ENCODE results near the gene KCNIP1.

KCNIP1 gene

DNA sequence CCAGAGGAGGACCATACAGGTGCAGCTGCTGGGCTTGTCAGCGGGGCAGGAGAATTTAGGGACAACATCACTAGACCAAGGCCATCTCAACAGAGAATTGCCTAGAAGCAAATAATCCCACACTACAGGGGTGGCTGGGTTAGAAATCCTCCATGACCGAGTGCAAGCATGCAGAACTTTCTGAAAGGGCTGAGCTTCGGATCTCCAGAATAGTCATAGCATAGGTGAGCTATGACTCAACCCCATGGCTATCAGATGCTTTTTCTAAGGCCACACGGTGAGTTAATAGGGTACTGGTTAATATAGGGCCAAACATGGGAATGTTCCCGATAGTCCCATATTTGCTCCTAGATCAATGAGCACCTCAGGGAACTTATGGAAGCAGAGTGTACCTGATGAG is 4.2 kb downstream of the KCNIP1 start:
- DNase-seq (ENCODE audit: low read depth in 2 of 2, low spot score in 1 of 2): no peak

DNA sequence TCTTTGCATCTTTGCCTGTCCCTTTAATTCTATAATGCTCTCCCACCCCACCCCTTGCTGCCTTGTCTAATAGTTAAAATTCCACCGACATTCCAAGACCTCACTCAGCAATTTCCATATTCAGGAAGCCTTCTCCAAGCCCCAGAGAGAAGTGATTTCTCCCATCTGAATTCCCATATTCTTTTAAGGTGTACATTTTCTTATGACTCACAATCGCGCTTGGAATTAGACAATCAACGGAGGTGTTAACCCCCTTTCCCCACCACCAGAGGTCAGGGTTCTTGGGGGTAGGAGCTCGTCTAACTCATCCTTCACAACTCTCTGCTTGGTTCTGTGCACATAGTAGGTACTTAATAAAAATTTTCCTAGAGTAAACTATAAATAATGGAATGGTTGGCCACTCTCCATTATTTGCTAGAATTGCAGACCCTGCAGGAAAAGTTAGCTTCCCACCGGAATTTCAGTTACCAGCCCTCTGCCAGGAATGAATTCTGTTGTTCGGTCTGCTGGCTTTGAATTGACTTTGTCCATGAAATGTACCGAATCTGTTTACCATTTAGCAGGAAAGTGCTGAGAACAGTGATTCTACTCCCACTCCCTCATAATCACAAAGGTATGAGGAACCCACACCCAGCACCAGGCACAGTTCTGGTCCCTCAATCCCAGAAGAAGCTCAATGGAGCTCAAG is 5.0 kb downstream of the KCNIP1 start:
- DNase-seq (ENCODE audit: low read depth in 2 of 2, low spot score in 1 of 2): no peak

DNA sequence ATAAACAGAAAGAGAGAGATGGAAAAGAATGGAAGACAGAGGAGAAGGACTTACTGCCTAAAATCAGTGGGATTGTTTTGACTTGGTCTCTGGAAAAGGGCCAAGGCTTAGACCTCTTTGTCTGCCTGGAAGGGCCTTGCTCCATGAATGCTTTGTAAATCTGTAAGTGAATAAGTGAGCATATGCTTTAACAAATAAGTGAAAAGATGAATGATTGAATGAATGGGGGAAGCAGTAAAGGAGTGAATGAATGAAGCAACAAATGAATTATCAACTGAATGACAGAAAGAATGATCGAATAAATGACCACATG is 5.5 kb downstream of the KCNIP1 start:
- no peak for DNase-seq (ENCODE audit: low read depth in 2 of 2, low spot score in 1 of 2)

DNA sequence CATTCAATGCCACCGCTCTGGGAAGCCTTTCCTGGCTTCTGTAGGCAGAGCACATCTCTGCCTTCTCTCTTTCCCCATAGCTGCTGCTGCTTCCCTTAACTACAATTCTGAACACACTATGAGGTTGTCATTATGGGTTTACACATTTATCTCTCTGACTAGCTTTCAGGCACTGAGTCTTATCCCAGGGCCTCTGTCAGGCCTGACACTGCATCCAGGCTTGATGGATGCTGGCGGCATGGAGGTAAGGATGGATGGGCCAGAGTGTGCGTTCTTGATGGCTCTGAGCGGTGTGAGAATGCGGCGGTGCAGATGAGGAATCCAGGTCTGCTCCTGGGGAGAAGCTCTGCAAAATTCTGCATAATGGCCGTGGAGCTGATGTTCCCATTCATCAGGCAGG is 6.3 kb downstream of the KCNIP1 start:
- no peak for DNase-seq (ENCODE audit: low read depth in 2 of 2, low spot score in 1 of 2)

DNA sequence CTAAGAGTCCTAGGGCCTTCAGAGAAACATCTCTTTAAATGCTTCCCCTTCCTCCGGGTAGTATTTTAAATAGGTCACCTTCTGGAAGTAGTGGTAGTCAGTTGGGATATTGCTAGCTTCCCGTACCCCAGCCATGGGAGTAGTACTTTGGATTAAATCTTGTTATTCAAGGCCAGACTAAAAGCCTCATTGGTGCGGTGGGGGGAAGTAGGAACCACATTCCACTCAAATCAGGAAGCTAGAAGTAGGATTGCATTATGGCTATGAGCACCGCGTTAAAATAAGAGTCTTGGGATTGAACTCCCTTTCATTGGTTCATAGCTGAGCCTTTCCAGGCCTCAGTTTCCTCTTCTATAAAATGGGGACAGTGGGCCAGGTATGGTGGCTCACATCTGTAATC is 6.7 kb downstream of the KCNIP1 start:
- DNase-seq (ENCODE audit: low read depth in 2 of 2, low spot score in 1 of 2): no peak

DNA sequence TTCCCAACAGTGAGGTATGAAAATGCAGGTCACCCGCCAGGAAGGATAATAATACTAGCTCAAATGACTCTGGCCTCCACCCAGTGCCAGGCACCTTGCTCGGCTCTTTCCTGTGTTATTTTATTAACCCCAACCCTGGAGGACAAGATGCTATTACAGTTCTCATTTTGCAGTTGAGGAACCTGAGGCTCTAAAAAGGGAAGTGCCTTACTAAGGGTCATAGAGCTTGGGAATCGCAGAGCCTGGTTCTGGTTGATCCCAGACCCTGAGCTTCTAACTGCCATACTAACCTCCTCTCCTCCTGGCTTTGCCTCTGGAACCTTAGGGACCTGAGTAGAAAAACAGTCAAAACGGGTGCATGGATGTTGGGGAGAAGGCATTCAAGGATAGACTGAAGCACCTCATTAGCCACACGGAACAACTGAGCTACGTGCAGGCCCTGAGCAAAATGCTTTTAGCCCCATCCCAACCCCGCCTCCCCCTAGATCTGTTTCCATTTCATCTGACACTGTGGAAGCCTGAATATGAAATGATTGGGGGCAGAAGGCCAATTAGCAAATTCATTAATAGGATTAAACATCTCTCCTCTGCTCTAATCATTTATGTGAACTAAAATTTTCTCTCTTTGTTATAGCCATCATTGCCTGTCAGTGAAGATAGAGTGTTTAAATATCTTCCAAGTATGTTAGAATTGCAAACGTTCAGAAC is 7.9 kb downstream of the KCNIP1 start:
- no peak for DNase-seq (ENCODE audit: low read depth in 2 of 2, low spot score in 1 of 2)

DNA sequence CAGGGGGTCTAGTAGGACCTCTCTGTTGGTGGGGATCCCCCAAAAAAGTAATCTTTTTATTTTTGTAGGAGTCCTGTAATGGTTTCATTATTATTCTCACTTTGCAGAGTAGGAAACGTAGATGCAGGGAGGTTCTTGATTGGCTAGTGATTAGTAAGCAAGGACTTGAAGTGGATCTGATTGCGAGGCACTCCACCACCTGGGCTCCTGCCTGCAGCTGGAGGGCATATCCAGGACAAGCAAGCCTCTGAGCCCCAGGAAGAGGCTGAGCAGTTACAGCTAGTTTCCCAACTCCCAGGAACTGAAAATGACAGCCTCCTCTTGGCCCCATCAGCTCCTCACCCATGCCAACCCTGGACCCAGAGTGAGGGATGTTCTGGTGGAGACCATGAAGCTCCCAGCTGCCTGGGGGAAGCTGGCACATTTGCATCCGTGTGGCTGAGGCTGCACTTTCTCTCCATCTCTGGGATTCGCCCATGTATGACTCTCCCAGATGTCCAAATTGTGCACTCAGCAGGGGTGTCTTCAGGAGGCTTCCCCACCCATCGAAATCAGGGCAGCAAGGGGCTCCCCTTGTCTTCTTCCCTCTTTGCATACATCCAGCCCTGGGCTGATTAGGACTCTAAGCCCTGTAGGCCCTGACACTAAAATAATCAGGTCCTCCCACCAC is 10.2 kb downstream of the KCNIP1 start:
- DNase-seq (ENCODE audit: low read depth in 2 of 2, low spot score in 1 of 2): no peak

DNA sequence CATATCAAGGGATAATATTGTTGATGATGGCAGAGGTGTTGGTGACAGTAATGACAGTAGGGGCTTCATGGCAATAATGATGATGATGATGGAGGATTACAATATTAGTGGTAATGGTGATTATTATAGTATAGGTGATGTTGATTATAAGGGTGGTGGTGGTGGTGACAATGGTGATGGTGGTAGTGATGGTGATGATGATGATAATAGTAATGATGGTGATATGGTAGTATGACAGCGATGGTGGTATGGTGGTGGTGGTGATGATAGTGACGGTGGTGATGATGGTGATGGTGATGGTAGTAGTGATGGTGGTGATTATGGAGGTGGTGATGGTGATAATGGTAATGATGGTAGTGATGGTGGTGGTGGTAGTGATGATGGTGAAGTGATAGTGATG is 13.6 kb downstream of the KCNIP1 start:
- DNase-seq (ENCODE audit: low read depth in 2 of 2, low spot score in 1 of 2): no peak

DNA sequence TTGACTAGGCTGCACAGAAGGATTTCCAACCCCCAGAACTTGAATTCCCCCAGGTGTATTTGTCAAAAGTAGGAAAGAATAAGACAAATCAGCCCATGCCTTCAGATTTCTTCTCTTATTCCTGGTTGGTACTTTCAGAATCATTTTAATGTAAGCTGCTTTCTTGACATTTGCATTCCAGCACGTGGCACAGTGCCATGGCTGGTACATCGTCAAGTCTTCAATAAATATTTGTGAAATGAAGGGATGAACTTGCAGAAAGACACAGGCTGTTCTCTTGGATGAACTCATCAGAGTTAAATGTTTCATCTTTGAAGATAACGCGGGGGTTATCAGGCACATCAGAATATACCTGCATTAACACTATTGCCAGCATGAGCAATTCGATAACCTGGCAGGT is 14.5 kb downstream of the KCNIP1 start:
- no peak for DNase-seq (ENCODE audit: low read depth in 2 of 2, low spot score in 1 of 2)

DNA sequence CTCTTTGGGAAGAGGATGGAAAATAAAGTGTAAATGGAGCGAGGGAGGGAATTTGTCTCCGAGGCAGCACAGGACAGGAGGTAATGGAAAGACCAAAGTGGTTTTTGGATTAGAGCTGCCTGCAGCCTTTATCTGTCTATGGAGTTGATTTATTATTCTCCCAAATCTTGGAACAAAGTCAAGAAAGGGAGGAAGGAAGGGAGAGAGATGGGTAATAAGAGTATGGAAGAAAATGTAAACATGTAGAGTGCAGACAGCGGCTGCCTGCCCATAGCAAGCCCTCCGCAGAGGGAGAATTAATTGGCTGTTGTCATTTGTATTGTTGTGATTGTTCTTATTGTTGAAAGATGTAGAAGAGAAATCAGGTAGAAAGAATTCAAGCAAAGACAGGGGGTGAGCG is 15.7 kb downstream of the KCNIP1 start:
- no peak for DNase-seq (ENCODE audit: low read depth in 2 of 2, low spot score in 1 of 2)

DNA sequence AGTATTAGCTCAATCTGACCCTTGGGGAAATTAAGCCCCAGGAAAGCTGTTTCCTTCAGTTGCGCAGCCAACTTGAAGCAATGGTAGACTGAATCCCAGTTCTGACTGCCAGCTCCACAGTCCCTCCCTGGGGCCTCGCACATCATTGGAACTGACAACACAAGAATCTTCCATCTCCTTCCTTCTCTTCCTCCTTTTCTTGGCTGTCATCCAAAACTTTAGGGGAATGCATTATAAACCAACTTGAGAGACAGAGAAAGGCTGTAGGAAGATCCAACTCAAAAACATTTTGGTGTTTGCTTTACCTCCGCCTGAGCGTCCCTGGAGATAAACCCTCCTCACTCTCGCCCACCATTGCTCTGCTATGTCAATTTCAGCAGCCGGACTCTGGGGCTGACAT is 16.6 kb downstream of the KCNIP1 start:
- DNase-seq (ENCODE audit: low read depth in 2 of 2, low spot score in 1 of 2): no peak

DNA sequence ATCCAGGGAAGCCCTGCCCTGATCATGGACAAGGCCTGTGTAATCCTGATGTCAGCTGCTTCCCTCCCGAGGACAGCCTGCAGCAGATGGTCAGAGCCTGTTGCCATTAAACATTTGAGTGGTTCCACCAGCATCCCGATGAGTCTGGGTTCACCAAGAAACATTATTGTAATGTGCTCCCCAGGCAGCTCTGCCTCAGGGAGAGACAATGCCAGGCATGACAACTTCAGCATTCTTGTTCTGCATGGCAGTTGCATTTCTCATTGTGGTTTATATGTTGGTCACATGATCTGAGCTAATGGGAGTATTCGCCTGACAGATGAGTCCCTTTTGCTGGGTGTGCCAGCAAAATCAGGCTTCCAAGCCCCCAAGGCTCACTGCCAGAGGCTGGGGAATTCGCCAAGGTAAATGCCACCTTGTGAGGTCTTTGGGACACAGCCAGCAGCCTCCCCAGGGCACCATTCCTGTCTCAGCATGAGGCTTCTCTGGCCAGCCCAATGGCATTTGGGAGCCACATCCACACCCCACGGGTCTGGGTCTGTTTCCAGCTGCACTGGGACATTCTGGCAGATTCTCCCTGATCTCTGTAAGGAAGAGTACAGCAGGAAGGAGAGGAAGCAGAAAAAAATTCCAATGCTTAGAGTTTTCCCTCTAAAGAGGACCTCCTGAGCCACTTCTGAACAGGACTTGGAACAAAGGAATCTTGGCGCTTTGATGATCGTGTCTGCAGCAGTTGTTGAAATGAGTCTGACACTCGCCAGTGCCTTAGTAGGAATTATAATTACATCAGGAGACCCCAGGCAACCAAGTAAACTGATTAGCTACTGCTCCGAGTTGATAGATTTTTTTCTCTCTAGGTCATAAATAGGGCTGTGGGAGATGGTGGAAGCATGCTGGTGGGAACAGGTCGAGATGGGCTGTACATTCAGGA is 18.7 kb downstream of the KCNIP1 start:
- no peak for DNase-seq (ENCODE audit: low read depth in 2 of 2, low spot score in 1 of 2)

DNA sequence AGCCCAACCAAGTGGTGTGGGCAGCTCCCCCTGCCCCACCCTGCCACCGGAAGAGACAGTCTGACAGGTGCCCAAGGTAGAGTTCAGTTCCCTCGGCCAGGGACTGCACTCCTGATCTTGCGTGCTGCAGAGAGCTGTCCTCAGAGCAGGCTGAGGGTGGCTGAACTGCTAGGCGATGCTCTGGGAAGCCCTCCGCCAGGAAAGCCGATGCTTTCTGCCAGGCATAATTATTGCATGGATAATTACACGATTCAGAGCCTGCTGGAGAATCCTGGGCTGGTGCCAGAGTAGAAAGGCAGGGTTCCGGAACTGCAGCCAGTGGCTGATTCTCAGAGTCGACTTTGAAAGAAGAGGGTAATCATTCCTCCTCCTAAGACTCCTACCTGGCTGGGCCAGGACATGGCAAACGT is 19.3 kb downstream of the KCNIP1 start:
- DNase-seq (ENCODE audit: low read depth in 2 of 2, low spot score in 1 of 2): no peak

DNA sequence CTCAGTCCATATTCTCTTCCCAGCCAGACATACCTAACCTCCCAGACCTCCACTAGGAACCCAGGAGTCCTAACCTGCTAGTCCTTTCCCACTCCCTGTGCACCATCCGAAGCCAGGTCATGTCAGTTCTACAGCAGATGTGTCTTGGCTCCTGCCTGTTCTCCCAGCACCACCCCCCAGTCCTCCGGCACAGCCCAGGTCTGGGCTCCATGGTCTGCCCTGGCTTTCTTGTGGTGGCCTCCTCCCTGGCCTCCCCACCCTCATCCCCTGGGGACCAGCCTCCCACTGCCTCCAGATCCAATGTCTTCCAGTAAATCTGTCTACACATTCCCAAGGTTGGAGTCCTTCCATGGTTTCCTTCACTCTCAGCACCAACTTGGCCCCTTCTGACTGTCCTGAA is 20.0 kb downstream of the KCNIP1 start:
- DNase-seq (ENCODE audit: low read depth in 2 of 2, low spot score in 1 of 2): no peak

DNA sequence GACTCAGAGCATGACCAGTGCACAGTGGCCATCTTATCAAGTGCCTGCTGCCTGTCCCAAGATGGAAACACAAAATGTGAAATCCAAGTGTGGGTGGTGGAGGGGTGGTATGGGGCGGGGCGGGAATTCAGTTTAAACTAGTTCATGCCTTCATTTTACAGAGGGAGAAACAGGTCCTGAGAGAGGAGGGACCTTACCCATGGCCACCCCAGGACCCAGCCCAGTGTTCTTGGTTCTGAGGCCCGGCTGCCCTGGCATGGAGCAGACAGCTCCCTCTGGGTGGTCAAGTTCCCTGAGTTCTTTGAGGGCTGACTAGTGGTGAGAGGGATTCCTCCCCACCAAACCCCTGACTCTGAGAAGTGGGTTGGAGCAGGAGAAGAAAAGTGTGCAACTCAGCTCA is 20.8 kb downstream of the KCNIP1 start:
- DNase-seq (ENCODE audit: low read depth in 2 of 2, low spot score in 1 of 2): no peak

DNA sequence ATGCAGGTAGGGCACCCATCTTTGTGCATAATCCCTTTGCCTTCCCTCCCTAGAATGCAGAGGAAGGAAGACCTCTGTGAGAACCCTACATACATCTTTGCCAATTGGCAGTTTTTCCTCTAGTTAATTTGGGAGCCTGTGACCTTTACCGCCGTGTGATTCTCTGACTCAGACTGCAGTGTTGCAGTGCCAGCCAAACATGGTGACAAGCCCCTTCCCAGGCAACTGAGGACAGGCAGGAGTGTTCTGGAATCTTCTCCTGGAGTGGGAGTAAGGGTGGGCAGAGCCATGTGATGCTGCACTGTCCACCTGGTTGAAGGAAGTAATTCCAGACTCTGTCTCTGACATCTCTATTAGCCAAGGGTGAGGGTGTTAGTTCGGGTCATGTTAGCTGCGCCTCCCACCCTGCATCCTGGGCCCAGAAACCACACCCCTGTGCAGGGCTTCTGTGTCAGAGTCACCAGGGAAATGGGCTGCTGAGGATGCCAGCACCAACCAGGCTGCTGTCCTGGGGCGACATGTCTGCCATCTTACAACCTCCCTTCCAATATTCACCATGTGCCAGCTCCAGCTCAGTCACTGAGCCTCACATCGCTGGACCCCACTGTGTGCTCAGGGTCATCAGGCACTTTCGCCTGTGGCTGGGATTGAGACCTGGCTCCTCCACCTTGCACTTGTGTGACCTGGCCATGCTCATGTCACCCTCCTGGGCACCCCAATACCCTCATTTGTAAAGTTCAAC is 21.8 kb downstream of the KCNIP1 start:
- no peak for DNase-seq (ENCODE audit: low read depth in 2 of 2, low spot score in 1 of 2)

DNA sequence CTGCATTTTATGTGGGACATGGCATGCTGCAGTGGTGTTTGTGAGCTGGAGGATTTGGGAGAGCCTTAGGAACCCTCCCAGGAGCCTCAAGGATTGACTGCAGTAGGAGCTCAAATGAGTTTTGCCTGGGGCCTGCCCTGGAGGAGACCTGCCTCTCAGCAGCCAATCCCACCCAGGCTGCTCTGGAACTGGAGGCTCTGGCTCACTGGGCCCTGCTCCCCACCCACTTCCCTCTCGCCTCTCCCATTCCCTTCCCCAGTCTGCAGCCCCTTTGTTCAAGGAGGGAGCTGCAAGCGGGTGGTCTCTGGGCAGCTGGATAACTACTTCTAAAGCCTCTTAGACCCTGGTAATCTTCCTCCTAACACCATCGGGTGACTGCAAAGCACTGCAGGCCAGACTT is 24.2 kb downstream of the KCNIP1 start:
- DNase-seq (ENCODE audit: low read depth in 2 of 2, low spot score in 1 of 2): no peak

DNA sequence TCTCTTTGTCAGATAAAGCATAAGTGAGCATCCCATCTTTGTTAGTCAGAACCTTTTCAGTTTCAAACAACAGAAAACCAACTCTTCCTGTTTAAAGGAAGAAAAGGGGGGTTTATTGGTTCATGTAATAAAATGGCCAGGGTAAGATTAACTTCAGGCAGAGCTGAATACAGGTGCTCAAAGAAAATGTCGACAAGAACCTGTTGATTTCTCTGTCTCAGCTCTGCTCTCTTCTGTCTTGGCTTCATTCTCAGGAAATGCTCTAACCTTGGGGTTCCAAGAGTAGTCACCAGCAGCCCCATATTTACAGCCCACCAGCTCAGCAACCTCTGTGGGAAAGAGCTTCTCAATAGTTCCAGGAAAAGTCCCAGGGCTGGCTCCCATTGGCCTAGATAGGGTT is 25.2 kb downstream of the KCNIP1 start:
- no peak for DNase-seq (ENCODE audit: low read depth in 2 of 2, low spot score in 1 of 2)

DNA sequence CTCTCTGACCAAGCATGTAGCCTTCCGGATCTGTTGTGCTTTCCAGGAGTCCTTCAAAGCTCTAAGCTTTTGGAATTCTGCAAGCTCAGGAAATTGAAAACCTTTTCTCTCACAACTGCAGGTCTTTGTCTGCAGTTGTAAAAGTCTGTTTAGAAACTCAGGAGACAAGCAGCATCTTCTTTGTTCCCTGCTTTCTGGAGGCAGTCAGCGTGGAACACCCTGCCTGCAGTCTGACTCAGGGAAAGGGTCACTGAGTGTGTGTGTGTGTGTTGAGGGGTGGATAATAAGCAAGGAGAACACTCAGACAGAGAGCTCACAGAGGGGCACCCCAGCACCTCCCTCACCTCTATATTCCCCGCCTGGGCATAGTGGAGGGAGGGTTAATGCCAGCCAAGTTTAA is 29.1 kb downstream of the KCNIP1 start:
- DNase-seq (ENCODE audit: low read depth in 2 of 2, low spot score in 1 of 2): no peak

DNA sequence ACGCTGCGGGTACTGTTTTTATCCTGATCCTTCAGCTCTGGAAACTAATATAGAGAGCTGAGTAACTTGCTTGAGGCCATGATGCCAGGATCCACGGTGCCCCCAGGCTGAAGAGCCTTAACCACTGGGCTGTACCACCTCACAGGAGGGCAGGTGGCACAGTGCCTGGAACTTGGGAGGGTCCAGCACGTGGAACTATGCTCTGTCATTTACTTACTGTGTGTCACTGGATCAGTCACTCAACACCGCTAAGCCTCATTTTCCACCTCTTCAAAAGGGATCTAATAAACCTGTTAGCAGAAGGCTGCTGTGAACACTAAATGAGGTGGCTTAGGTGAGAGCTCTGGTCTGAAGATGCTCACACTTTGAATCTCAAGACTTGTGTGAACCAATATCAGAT is 29.6 kb downstream of the KCNIP1 start:
- no peak for DNase-seq (ENCODE audit: low read depth in 2 of 2, low spot score in 1 of 2)

DNA sequence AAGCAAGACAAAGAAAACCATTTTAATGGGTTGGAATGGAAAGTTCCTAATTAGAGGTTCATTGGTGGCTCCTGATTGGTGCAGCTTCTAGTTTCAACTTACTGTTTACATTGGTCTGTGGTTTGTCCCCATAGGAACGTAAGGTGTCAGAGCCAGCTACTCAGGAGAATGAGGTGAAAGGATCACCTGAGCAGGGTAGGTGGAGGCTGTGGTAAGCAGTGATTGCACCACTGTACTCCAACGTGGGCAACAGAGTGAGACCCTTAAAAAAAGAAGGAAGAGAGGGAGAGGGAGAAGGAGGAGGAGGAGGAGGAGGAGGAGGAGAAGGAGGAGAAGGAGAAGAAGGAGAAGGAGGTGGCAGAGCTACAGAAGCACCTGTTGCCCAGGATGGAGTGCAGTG is 30.4 kb downstream of the KCNIP1 start:
- DNase-seq (ENCODE audit: low read depth in 2 of 2, low spot score in 1 of 2): no peak

Data from stimulated activated CD8-positive, alpha-beta memory T cell treated with anti-CD3 and anti-CD28 coated beads, Interleukin-4, amount 100 ng/mL, for 4 hours (primary cell).